Type B pancreatic cell (in vitro differentiated cells): ENCODE measurements around the gene PEX5L. TPM values are rescaled to one million over a fixed set of nuclear protein-coding genes. Genes with fewer than 3 reads are reported as not detected.
A peak's percentile ranks its signal among the peaks of the same experiment; 100 is the strongest.
"Not testable (repeated sequence)": the region's sequence is repeated elsewhere in the genome, so short reads cannot be mapped to it uniquely, and the experiment has no call there.

Source experiments
- DNase-seq: peaks from one replicate; pipeline ENCODE4 v3.0.0; 2021; ENCODE audit warnings: mixed read lengths; ENCODE audit not compliant: unreplicated experiment; ENCODE audit errors: extremely low spot score
- H3K27ac Mint-ChIP-seq: 2 replicates; pipeline ENCODE4 v1.8.0; 2021; ENCODE audit warnings: mild to moderate bottlenecking, mixed read lengths
- H3K27me3 Mint-ChIP-seq: 2 replicates; pipeline ENCODE4 v1.8.0; 2021; ENCODE audit warnings: mixed read lengths
- H3K36me3 Mint-ChIP-seq: 2 replicates; pipeline ENCODE4 v1.8.0; 2021; ENCODE audit warnings: mixed read lengths
- H3K4me1 Mint-ChIP-seq: one replicate; pipeline ENCODE4 v1.8.0; 2021; ENCODE audit warnings: mixed read lengths; ENCODE audit not compliant: unreplicated experiment
- H3K4me3 Mint-ChIP-seq: 2 replicates; pipeline ENCODE4 v1.8.0; 2021; ENCODE audit warnings: mild to moderate bottlenecking, mixed read lengths
- H3K9me3 Mint-ChIP-seq: 2 replicates; pipeline ENCODE4 v1.8.0; 2021; ENCODE audit warnings: mixed read lengths
- CTCF ChIP-seq: fragments of 200-600 bp; sonication (generic); conservative IDR thresholded peaks from 2 replicates; pipeline ENCODE4 v1.5.0; 2021; ENCODE audit warnings: antibody characterized with exemption, mild to moderate bottlenecking
- total RNA-seq: library from RNA; stranded (reverse); gene quantifications from 2 replicates; pipeline ENCODE4 v1.2.1, GENCODE V29; 2021; ENCODE audit warnings: low replicate concordance

The PEX5L gene
- total RNA-seq, 1 donor from 2014 or later = 1.1 TPM

- H3K4me1 Mint-ChIP-seq = no peaks in the 10 kb centered on the region
- no peak for DNase-seq
- peaks cover 51% of the 10 kb centered on the region for H3K27me3 Mint-ChIP-seq
- H3K27ac Mint-ChIP-seq = no peak overlapping the region
- no peak overlapping the region for H3K4me3 Mint-ChIP-seq
- no peaks in the 10 kb centered on the region for H3K36me3 Mint-ChIP-seq
- no peaks in the 10 kb centered on the region for H3K9me3 Mint-ChIP-seq
- TF ChIP-seq CTCF = no peak
Observed at GRCh38 chr3:180040966-180041365, 4.2 kb upstream of the PEX5L start.

- no peak overlapping the region for H3K27ac Mint-ChIP-seq
- H3K36me3 Mint-ChIP-seq = no peaks in the 10 kb centered on the region
- no peaks in the 10 kb centered on the region for H3K9me3 Mint-ChIP-seq
- H3K4me3 Mint-ChIP-seq = peak overlapping the region; percentile 83
- H3K4me1 Mint-ChIP-seq = no peaks in the 10 kb centered on the region
- no peak for TF ChIP-seq CTCF
- H3K27me3 Mint-ChIP-seq = peaks cover 89% of the 10 kb centered on the region
- DNase-seq = no peak
Observed at GRCh38 chr3:180036092-180036670, 556 bp downstream of the PEX5L start.

GRCh38 chr3:180026997-180027396 is 9.7 kb downstream of the PEX5L start:
- Mint-ChIP-seq H3K27ac (no peak overlapping the region), H3K36me3 (no peaks in the 10 kb centered on the region), H3K27me3 (peaks cover 20% of the 10 kb centered on the region), H3K4me1 (no peaks in the 10 kb centered on the region), H3K9me3 (no peaks in the 10 kb centered on the region), H3K4me3 (no peak overlapping the region)
- no peak for TF ChIP-seq CTCF
- no peak for DNase-seq

GRCh38 chr3:180018543-180018942 is 18.2 kb downstream of the PEX5L start:
- H3K27me3 Mint-ChIP-seq = peaks cover 3% of the 10 kb centered on the region
- no peak for TF ChIP-seq CTCF
- H3K4me3 Mint-ChIP-seq = no peak overlapping the region
- no peaks in the 10 kb centered on the region for H3K9me3 Mint-ChIP-seq
- H3K27ac Mint-ChIP-seq = no peak overlapping the region
- no peaks in the 10 kb centered on the region for H3K36me3 Mint-ChIP-seq
- no peaks in the 10 kb centered on the region for H3K4me1 Mint-ChIP-seq
- DNase-seq = no peak

GRCh38 chr3:180017846-180018245 is 18.9 kb downstream of the PEX5L start:
- Mint-ChIP-seq H3K27me3 (peaks cover 3% of the 10 kb centered on the region), H3K36me3 (no peaks in the 10 kb centered on the region), H3K27ac (no peak overlapping the region), H3K4me1 (no peaks in the 10 kb centered on the region), H3K4me3 (no peak overlapping the region), H3K9me3 (no peaks in the 10 kb centered on the region)
- no peak for DNase-seq
- no peak for TF ChIP-seq CTCF

- Mint-ChIP-seq H3K27ac (no peak overlapping the region), H3K9me3 (no peaks in the 10 kb centered on the region), H3K36me3 (no peaks in the 10 kb centered on the region), H3K4me1 (no peaks in the 10 kb centered on the region), H3K27me3 (no peaks in the 10 kb centered on the region), H3K4me3 (no peak overlapping the region)
- TF ChIP-seq CTCF = no peak
- DNase-seq = no peak
Observed at GRCh38 chr3:180011927-180012326, 24.8 kb downstream of the PEX5L start.

GRCh38 chr3:180008318-180008717 is 28.4 kb downstream of the PEX5L start:
- H3K9me3 Mint-ChIP-seq, H3K27me3 Mint-ChIP-seq, H3K4me1 Mint-ChIP-seq, DNase-seq, H3K36me3 Mint-ChIP-seq, H3K4me3 Mint-ChIP-seq, H3K27ac Mint-ChIP-seq: not testable (repeated sequence)
